Neural cell (in vitro differentiated cells): ENCODE data around the gene TRIO. TPM values are rescaled to one million over a fixed set of nuclear protein-coding genes. Genes with fewer than 3 reads are reported as not detected.

Source experiments
- H2AFZ ChIP-seq: fragments of 200-600, 300-800 bp; sonication (generic), shearing (Covaris generic); 2 replicates; pipeline ENCODE4 v1.6.0; 2014; ENCODE audit warnings: low read depth, mild to moderate bottlenecking, antibody characterized with exemption, low read length, moderate library complexity
- H3F3A ChIP-seq: fragments of 200-600 bp; shearing (Covaris generic); 2 replicates; pipeline ENCODE4 v1.6.1; 2016; ENCODE audit warnings: mild to moderate bottlenecking, moderate library complexity, mixed read lengths, antibody characterized with exemption, low read length; ENCODE audit not compliant: insufficient read depth, poor library complexity, severe bottlenecking
- H3K27ac ChIP-seq: fragments of 200-600, 300-800 bp; sonication (generic), shearing (Covaris generic); 2 replicates; pipeline ENCODE4 v1.5.1; 2014; ENCODE audit warnings: mild to moderate bottlenecking, low read length, moderate library complexity
- H3K27me3 ChIP-seq: fragments of 300-800, 200-600 bp; sonication (generic), shearing (Covaris generic); 2 replicates; pipeline ENCODE4 v1.6.0; 2014; ENCODE audit warnings: mild to moderate bottlenecking, low read depth, low read length, moderate library complexity; ENCODE audit not compliant: insufficient read depth
- H3K36me3 ChIP-seq: fragments of 300-800, 200-600 bp; sonication (generic), shearing (Covaris generic); 2 replicates; pipeline ENCODE4 v1.5.1; 2014; ENCODE audit warnings: mild to moderate bottlenecking, antibody characterized with exemption, low read length, moderate library complexity; ENCODE audit not compliant: insufficient read depth
- H3K4me2 ChIP-seq: fragments of 300-800, 200-600 bp; sonication (generic), shearing (Covaris generic); 2 replicates; pipeline ENCODE4 v1.6.0; 2014; ENCODE audit warnings: mild to moderate bottlenecking, low read length
- H3K4me3 ChIP-seq: fragments of 300-800, 200-600 bp; sonication (generic), shearing (Covaris generic); 2 replicates; pipeline ENCODE4 v1.5.1; 2014; ENCODE audit warnings: mild to moderate bottlenecking, low read length, moderate library complexity
- H3K79me2 ChIP-seq: fragments of 200-600 bp; shearing (Covaris generic); replicated peaks from 2 replicates; pipeline ENCODE4 v1.6.0; 2014; ENCODE audit warnings: mild to moderate bottlenecking, low read length, moderate library complexity; ENCODE audit not compliant: insufficient read depth
- H3K9ac ChIP-seq: fragments of 300-800, 200-600 bp; sonication (generic), shearing (Covaris generic); 2 replicates; pipeline ENCODE4 v1.6.1; 2016; ENCODE audit warnings: mild to moderate bottlenecking, low read length, mixed read lengths
- H3K9me2 ChIP-seq: fragments of 200-600 bp; shearing (Covaris generic); 2 replicates; pipeline ENCODE4 v1.6.1; 2016; ENCODE audit warnings: mild to moderate bottlenecking, low read length, mixed read lengths; ENCODE audit not compliant: insufficient read depth
- H3K9me3 ChIP-seq: fragments of 200-600, 300-800 bp; sonication (generic), shearing (Covaris generic); 2 replicates; pipeline ENCODE4 v1.6.1; 2016; ENCODE audit warnings: mild to moderate bottlenecking, mixed run types, low read length, moderate library complexity, mixed read lengths
- H4K20me1 ChIP-seq: fragments of 200-600 bp; shearing (Covaris generic); 2 replicates; pipeline ENCODE4 v1.6.1; 2016; ENCODE audit warnings: mild to moderate bottlenecking, mixed run types; ENCODE audit not compliant: insufficient read depth
- EP300 ChIP-seq: fragments of 450-650 bp; conservative IDR thresholded peaks from 2 replicates; pipeline ENCODE4 v1.6.1; 2014; ENCODE audit warnings: antibody characterized with exemption, mild to moderate bottlenecking, moderate library complexity; ENCODE audit not compliant: poor library complexity, severe bottlenecking
- EZH2 ChIP-seq: fragments of 200-600, 300-800 bp; shearing (Covaris generic), sonication (generic); IDR thresholded peaks from 2 replicates; pipeline ENCODE4 v1.6.1; 2014; ENCODE audit warnings: antibody characterized with exemption, low read length, borderline replicate concordance, mild to moderate bottlenecking; ENCODE audit not compliant: insufficient read depth, poor library complexity, severe bottlenecking
- MXI1 ChIP-seq: fragments of 450-650 bp; conservative IDR thresholded peaks from 2 replicates; pipeline ENCODE4 v1.6.1; 2014; ENCODE audit warnings: antibody characterized with exemption, mild to moderate bottlenecking; ENCODE audit not compliant: poor library complexity, severe bottlenecking
- POLR2AphosphoS5 ChIP-seq: IDR thresholded peaks from 2 replicates; pipeline ENCODE4 v1.6.1; 2012
- RAD21 ChIP-seq: fragments of 450-650 bp; conservative IDR thresholded peaks from 2 replicates; pipeline ENCODE4 v1.6.1; 2014; ENCODE audit warnings: antibody characterized with exemption, mild to moderate bottlenecking, moderate library complexity
- SMC3 ChIP-seq: fragments of 450-650 bp; conservative IDR thresholded peaks from 2 replicates; pipeline ENCODE4 v1.6.1; 2014; ENCODE audit warnings: antibody characterized with exemption, mild to moderate bottlenecking, moderate library complexity; ENCODE audit not compliant: poor library complexity
- TAF1 ChIP-seq: IDR thresholded peaks from 2 replicates; pipeline ENCODE4 v1.6.1; 2012; ENCODE audit warnings: low read depth
- polyA plus RNA-seq: library from polyadenylated mRNA; depleted of rRNA; stranded (reverse); fragments of >200 nt; gene quantifications from 2 replicates; pipeline ENCODE4 v1.2.3, GENCODE V29; 2014
- TF ChIP-seq, protein P1 (sequence below): IDR thresholded peaks from 2 replicates; pipeline ENCODE4 v1.6.1; 2012; ENCODE audit warnings: borderline replicate concordance
- TF ChIP-seq, protein P2 (sequence below): fragments of 450-650 bp; IDR thresholded peaks from 2 replicates; pipeline ENCODE4 v1.5.1; 2014; ENCODE audit warnings: antibody characterized with exemption, mild to moderate bottlenecking, moderate library complexity; ENCODE audit not compliant: poor library complexity, severe bottlenecking

The TRIO gene
- polyA plus RNA-seq, 1 donor from 2014 or later = 168 TPM

DNA sequence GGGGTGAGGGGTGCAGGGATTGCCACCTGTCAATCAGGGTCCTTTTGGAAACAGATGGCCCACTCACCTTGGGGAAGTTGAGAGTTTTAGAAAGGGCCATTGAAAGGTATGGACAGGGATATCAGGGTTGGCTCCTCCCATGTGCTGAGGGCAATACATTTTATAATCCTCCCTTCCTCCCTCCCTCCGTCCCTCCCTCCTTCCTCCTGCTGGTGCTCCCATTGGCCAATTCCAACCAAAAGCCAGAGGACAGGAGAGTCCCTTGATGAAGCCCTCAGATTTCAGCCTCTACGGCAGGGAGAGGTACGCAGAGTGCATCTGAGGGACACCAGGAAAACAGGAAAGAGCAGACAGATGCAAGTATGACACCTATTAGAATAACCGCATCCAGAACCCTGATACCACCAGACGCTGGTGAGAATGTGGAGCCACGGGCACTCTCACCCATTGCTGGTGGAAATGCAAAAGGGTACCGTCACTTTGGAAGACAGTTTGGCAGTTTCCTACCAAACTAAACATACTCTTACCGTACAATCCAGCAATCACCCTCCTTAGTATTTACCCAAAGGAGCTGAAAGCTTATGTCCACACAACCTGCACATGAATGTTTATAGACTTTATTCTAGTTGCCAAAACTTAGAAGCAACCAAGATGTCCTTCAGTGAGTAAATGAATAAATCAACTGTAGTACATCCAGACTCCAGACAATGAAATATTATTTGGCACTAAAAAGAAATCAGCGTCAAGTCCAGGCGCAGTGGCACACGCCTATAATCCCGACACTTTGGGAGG lies 380.3 kb downstream of the TRIO start:
- Histone ChIP-seq H3K9ac (no peak overlapping the region), H4K20me1 (no peaks in the 10 kb centered on the region), H3K27me3 (no peaks in the 10 kb centered on the region), H3F3A (no peaks in the 10 kb centered on the region), H3K4me2 (no peak overlapping the region), H3K36me3 (no peaks in the 10 kb centered on the region), H3K9me3 (no peaks in the 10 kb centered on the region), H3K27ac (no peak overlapping the region), H3K79me2 (no peaks in the 10 kb centered on the region), H3K9me2 (no peaks in the 10 kb centered on the region), H3K4me3 (no peak overlapping the region), H2AFZ (no peak overlapping the region)
- TF ChIP-seq SMC3 = no peak
- TF ChIP-seq MXI1 = no peak
- TF ChIP-seq, protein P1, sequence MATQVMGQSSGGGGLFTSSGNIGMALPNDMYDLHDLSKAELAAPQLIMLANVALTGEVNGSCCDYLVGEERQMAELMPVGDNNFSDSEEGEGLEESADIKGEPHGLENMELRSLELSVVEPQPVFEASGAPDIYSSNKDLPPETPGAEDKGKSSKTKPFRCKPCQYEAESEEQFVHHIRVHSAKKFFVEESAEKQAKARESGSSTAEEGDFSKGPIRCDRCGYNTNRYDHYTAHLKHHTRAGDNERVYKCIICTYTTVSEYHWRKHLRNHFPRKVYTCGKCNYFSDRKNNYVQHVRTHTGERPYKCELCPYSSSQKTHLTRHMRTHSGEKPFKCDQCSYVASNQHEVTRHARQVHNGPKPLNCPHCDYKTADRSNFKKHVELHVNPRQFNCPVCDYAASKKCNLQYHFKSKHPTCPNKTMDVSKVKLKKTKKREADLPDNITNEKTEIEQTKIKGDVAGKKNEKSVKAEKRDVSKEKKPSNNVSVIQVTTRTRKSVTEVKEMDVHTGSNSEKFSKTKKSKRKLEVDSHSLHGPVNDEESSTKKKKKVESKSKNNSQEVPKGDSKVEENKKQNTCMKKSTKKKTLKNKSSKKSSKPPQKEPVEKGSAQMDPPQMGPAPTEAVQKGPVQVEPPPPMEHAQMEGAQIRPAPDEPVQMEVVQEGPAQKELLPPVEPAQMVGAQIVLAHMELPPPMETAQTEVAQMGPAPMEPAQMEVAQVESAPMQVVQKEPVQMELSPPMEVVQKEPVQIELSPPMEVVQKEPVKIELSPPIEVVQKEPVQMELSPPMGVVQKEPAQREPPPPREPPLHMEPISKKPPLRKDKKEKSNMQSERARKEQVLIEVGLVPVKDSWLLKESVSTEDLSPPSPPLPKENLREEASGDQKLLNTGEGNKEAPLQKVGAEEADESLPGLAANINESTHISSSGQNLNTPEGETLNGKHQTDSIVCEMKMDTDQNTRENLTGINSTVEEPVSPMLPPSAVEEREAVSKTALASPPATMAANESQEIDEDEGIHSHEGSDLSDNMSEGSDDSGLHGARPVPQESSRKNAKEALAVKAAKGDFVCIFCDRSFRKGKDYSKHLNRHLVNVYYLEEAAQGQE = no peak
- TF ChIP-seq RAD21 = no peak
- TF ChIP-seq, protein P2, sequence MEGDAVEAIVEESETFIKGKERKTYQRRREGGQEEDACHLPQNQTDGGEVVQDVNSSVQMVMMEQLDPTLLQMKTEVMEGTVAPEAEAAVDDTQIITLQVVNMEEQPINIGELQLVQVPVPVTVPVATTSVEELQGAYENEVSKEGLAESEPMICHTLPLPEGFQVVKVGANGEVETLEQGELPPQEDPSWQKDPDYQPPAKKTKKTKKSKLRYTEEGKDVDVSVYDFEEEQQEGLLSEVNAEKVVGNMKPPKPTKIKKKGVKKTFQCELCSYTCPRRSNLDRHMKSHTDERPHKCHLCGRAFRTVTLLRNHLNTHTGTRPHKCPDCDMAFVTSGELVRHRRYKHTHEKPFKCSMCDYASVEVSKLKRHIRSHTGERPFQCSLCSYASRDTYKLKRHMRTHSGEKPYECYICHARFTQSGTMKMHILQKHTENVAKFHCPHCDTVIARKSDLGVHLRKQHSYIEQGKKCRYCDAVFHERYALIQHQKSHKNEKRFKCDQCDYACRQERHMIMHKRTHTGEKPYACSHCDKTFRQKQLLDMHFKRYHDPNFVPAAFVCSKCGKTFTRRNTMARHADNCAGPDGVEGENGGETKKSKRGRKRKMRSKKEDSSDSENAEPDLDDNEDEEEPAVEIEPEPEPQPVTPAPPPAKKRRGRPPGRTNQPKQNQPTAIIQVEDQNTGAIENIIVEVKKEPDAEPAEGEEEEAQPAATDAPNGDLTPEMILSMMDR = no peak
- TF ChIP-seq EP300 = no peak
- no peak for TF ChIP-seq POLR2AphosphoS5
- TF ChIP-seq EZH2 = no peak
- no peak for TF ChIP-seq TAF1

DNA sequence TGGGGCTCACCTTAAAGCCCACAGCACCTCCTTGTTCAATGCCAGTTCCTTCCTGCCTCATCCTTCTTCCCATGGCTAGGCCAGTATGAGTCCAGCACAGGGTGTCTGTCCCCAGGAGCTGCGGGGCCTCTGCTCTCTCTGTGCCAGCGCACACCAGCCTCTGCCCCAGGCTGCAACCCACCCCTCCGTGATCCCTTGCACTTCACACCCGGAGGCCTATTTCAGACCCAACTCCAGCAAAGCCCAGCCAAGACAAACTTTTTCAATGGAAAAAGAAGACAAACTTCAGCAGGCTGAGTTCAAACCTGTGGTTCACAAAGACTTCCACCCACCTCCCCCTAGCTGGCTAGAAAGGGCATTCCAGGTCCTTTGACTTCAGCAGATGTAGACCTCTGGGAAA lies 382.3 kb downstream of the TRIO start:
- no peaks in the 10 kb centered on the region for H3K79me2 ChIP-seq
- no peaks in the 10 kb centered on the region for H3F3A ChIP-seq
- no peak overlapping the region for H3K27ac ChIP-seq
- TF ChIP-seq EZH2 (no peak), EP300 (no peak), RAD21 (no peak), MXI1 (no peak), SMC3 (no peak), POLR2AphosphoS5 (no peak), TAF1 (no peak)
- TF ChIP-seq, protein P1 = no peak
- TF ChIP-seq, protein P2 = no peak
- no peak overlapping the region for H3K9ac ChIP-seq
- no peak overlapping the region for H3K4me2 ChIP-seq
- no peaks in the 10 kb centered on the region for H3K9me3 ChIP-seq
- H2AFZ ChIP-seq = no peak overlapping the region
- H3K27me3 ChIP-seq = no peaks in the 10 kb centered on the region
- no peaks in the 10 kb centered on the region for H3K36me3 ChIP-seq
- no peaks in the 10 kb centered on the region for H4K20me1 ChIP-seq
- no peak overlapping the region for H3K4me3 ChIP-seq
- H3K9me2 ChIP-seq = no peaks in the 10 kb centered on the region
